ENCODE measurements around the gene RGL1. TPM values are rescaled to one million over a fixed set of nuclear protein-coding genes. Genes with fewer than 3 reads are reported as not detected.
A peak's percentile ranks its signal among the peaks of the same experiment; 100 is the strongest.

RGL1 gene
- total RNA-seq, 2 donors from 2014 or later: 1.0 to 1.4 TPM

- no peak overlapping the region for H3K27ac Mint-ChIP-seq
- no peaks in the 10 kb centered on the region for H3K9me3 ChIP-seq (ENCODE audit: control insufficient read depth, low read length, poor library complexity, severe bottlenecking)
- DNase-seq (no peak), ATAC-seq (no peak)
- no peaks in the 10 kb centered on the region for H3K27me3 Mint-ChIP-seq
- H3K4me1 Mint-ChIP-seq: peaks cover 11% of the 10 kb centered on the region
- H3K4me3 Mint-ChIP-seq: no peak overlapping the region
- H3K36me3 Mint-ChIP-seq (ENCODE audit: low read depth): peaks cover 5% of the 10 kb centered on the region
Measured at GRCh38 chr1:183869664-183870063, 64.7 kb downstream of the RGL1 start.

- ATAC-seq: no peak
Measured at GRCh38 chr1:183870351-183871077, 65.6 kb downstream of the RGL1 start.

GRCh38 chr1:183871142-183871541, 66.2 kb downstream of the RGL1 start:
- peaks cover 11% of the 10 kb centered on the region for H3K4me1 Mint-ChIP-seq
- H3K27me3 Mint-ChIP-seq: no peaks in the 10 kb centered on the region
- no peaks in the 10 kb centered on the region for H3K9me3 ChIP-seq (ENCODE audit: control insufficient read depth, low read length, poor library complexity, severe bottlenecking)
- peaks cover 5% of the 10 kb centered on the region for H3K36me3 Mint-ChIP-seq (ENCODE audit: low read depth)
- ATAC-seq (no peak), DNase-seq (no peak)
- H3K4me3 Mint-ChIP-seq: no peak overlapping the region
- H3K27ac Mint-ChIP-seq: no peak overlapping the region

More at GRCh38 chr1:183870351-183871077, 65.6 kb downstream of the RGL1 start:
- Mint-ChIP-seq H3K27ac (no peak overlapping the region), H3K4me3 (no peak overlapping the region), H3K36me3 (ENCODE audit: low read depth) (peaks cover 5% of the 10 kb centered on the region), H3K27me3 (no peaks in the 10 kb centered on the region), H3K4me1 (peaks cover 11% of the 10 kb centered on the region)
- H3K9me3 ChIP-seq (ENCODE audit: control insufficient read depth, low read length, poor library complexity, severe bottlenecking): no peaks in the 10 kb centered on the region
- no peak for DNase-seq

- ATAC-seq: no peak
- no peak overlapping the region for H3K27ac Mint-ChIP-seq
Measured at GRCh38 chr1:183871601-183872000, 66.7 kb downstream of the RGL1 start.

GRCh38 chr1:183872403-183872802, 67.5 kb downstream of the RGL1 start:
- no peak for ATAC-seq
- H3K9me3 ChIP-seq (ENCODE audit: control insufficient read depth, low read length, poor library complexity, severe bottlenecking): no peaks in the 10 kb centered on the region
- H3K4me3 Mint-ChIP-seq: no peak overlapping the region
- H3K36me3 Mint-ChIP-seq (ENCODE audit: low read depth): peaks cover 5% of the 10 kb centered on the region
- peaks cover 11% of the 10 kb centered on the region for H3K4me1 Mint-ChIP-seq
- no peak overlapping the region for H3K27ac Mint-ChIP-seq
- peaks cover 1% of the 10 kb centered on the region for H3K27me3 Mint-ChIP-seq
- no peak for DNase-seq

More at GRCh38 chr1:183871601-183872000, 66.7 kb downstream of the RGL1 start:
- H3K9me3 ChIP-seq (ENCODE audit: control insufficient read depth, low read length, poor library complexity, severe bottlenecking): no peaks in the 10 kb centered on the region
- DNase-seq: no peak
- peaks cover 11% of the 10 kb centered on the region for H3K4me1 Mint-ChIP-seq
- peaks cover 5% of the 10 kb centered on the region for H3K36me3 Mint-ChIP-seq (ENCODE audit: low read depth)
- H3K4me3 Mint-ChIP-seq: no peak overlapping the region
- H3K27me3 Mint-ChIP-seq: no peaks in the 10 kb centered on the region

GRCh38 chr1:183873642-183874041, 68.7 kb downstream of the RGL1 start:
- Mint-ChIP-seq H3K27ac (no peak overlapping the region), H3K27me3 (peaks cover 6% of the 10 kb centered on the region), H3K4me3 (no peak overlapping the region), H3K36me3 (ENCODE audit: low read depth) (peaks cover 7% of the 10 kb centered on the region), H3K4me1 (peaks cover 11% of the 10 kb centered on the region)
- DNase-seq (no peak), ATAC-seq (no peak)
- H3K9me3 ChIP-seq (ENCODE audit: control insufficient read depth, low read length, poor library complexity, severe bottlenecking): no peaks in the 10 kb centered on the region

- peaks cover 8% of the 10 kb centered on the region for H3K4me1 Mint-ChIP-seq
- H3K4me3 Mint-ChIP-seq: no peak overlapping the region
- peaks cover 2% of the 10 kb centered on the region for H3K36me3 Mint-ChIP-seq (ENCODE audit: low read depth)
- peaks cover 6% of the 10 kb centered on the region for H3K27me3 Mint-ChIP-seq
- ATAC-seq: no peak
- H3K9me3 ChIP-seq (ENCODE audit: control insufficient read depth, low read length, poor library complexity, severe bottlenecking): no peaks in the 10 kb centered on the region
- DNase-seq: no peak
- no peak overlapping the region for H3K27ac Mint-ChIP-seq
Measured at GRCh38 chr1:183876309-183876708, 71.4 kb downstream of the RGL1 start.

GRCh38 chr1:183877053-183877720, 72.3 kb downstream of the RGL1 start:
- DNase-seq (no peak), ATAC-seq (no peak)
- H3K4me3 Mint-ChIP-seq: no peak overlapping the region
- peaks cover 11% of the 10 kb centered on the region for H3K27me3 Mint-ChIP-seq
- peak overlapping the region; percentile 6 for H3K27ac Mint-ChIP-seq
- peaks cover 8% of the 10 kb centered on the region for H3K4me1 Mint-ChIP-seq
- no peaks in the 10 kb centered on the region for H3K9me3 ChIP-seq (ENCODE audit: control insufficient read depth, low read length, poor library complexity, severe bottlenecking)
- peaks cover 2% of the 10 kb centered on the region for H3K36me3 Mint-ChIP-seq (ENCODE audit: low read depth)

GRCh38 chr1:183879494-183879893, 74.6 kb downstream of the RGL1 start:
- no peaks in the 10 kb centered on the region for H3K9me3 ChIP-seq (ENCODE audit: control insufficient read depth, low read length, poor library complexity, severe bottlenecking)
- H3K4me3 Mint-ChIP-seq: no peak overlapping the region
- H3K36me3 Mint-ChIP-seq (ENCODE audit: low read depth): peaks cover 5% of the 10 kb centered on the region
- H3K27ac Mint-ChIP-seq: no peak overlapping the region
- ATAC-seq (no peak), DNase-seq (no peak)
- peaks cover 25% of the 10 kb centered on the region for H3K27me3 Mint-ChIP-seq
- peaks cover 3% of the 10 kb centered on the region for H3K4me1 Mint-ChIP-seq

GRCh38 chr1:183879966-183880365, 75.0 kb downstream of the RGL1 start:
- DNase-seq: no peak
- H3K9me3 ChIP-seq (ENCODE audit: control insufficient read depth, low read length, poor library complexity, severe bottlenecking): no peaks in the 10 kb centered on the region
- H3K4me3 Mint-ChIP-seq: no peak overlapping the region
- H3K4me1 Mint-ChIP-seq: peaks cover 2% of the 10 kb centered on the region
- H3K36me3 Mint-ChIP-seq (ENCODE audit: low read depth): peaks cover 5% of the 10 kb centered on the region
- ATAC-seq: no peak
- H3K27me3 Mint-ChIP-seq: peaks cover 25% of the 10 kb centered on the region
- no peak overlapping the region for H3K27ac Mint-ChIP-seq

- DNase-seq (no peak), ATAC-seq (no peak)
- Mint-ChIP-seq H3K27me3 (peaks cover 25% of the 10 kb centered on the region), H3K36me3 (ENCODE audit: low read depth) (peaks cover 5% of the 10 kb centered on the region), H3K27ac (peak overlapping the region; percentile 1), H3K4me1 (peaks cover 4% of the 10 kb centered on the region), H3K4me3 (no peak overlapping the region)
- no peaks in the 10 kb centered on the region for H3K9me3 ChIP-seq (ENCODE audit: control insufficient read depth, low read length, poor library complexity, severe bottlenecking)
Measured at GRCh38 chr1:183880531-183881243, 75.8 kb downstream of the RGL1 start.

GRCh38 chr1:183881387-183882131, 76.6 kb downstream of the RGL1 start:
- DNase-seq (no peak), ATAC-seq (no peak)
- H3K27me3 Mint-ChIP-seq: peaks cover 25% of the 10 kb centered on the region
- H3K9me3 ChIP-seq (ENCODE audit: control insufficient read depth, low read length, poor library complexity, severe bottlenecking): no peaks in the 10 kb centered on the region
- H3K4me3 Mint-ChIP-seq: no peak overlapping the region
- peaks cover 5% of the 10 kb centered on the region for H3K36me3 Mint-ChIP-seq (ENCODE audit: low read depth)
- H3K4me1 Mint-ChIP-seq: peaks cover 5% of the 10 kb centered on the region
- H3K27ac Mint-ChIP-seq: no peak overlapping the region

Data from T-helper 17 cell (primary cell).